ENCODE measurements around the gene CFAP74.

CFAP74 gene

GRCh38 chr1:1876335-1876930 is 127.2 kb downstream of the CFAP74 start:
- no peak for DNase-seq (ENCODE audit: low spot score)

DNA sequence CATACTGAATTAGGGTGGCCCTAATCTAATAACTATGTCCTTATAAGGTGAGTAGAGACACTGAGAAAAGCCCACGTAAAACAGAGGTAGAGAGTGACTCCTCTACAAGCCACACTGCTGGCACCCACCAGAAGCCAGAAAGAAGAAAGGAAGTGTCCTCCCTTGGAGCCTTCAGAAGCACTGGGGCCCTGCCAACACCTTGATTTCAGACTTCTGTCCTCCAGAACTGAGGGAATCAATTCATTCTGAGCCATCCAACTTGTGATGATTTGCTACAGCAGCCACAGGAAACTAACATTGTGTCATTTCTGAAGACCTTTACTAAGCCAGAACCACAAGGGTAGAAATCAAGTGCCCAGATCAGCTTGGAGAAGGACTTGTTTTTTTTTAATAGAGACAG is 127.7 kb downstream of the CFAP74 start:
- no peak for DNase-seq (ENCODE audit: low spot score)

DNA sequence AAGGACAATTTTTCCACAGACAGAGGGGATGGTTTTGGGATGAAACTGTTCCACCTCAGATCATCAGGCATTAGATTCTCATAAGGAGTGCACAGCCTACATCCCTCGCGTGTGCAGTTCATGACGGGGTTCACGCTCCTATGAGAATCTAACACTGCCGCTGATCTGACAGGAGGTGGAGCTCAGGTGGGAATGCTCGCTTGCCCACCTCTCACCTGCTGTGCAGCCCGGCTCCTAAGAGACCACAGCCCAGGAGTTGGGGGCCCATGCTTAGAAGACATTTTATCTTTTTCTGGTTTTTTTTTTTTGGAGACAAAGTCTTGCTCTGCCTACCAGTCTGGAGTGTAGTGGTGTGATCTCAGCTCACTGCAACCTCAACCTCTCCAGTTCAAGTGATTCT is 128.7 kb downstream of the CFAP74 start:
- no peak for DNase-seq (ENCODE audit: low spot score)

DNA sequence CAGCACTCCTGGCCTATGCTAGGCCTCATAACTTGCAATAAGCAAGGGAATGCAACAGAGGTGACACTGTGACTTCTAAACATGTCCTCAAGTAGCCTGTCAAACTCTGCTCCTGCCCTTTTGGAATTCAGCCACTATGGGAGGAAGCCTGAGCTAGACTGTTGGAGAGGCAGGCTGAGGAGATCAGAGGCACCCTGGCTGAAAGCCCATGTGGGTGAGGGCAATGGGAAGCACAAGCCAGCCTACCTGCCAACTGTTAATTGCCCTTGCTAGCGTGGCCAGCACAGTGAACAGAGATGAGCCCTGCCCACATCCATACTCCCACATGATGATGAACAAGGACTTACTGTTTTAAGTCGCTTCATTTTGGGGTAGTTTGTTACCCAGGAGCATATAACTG is 130.4 kb downstream of the CFAP74 start:
- no peak for DNase-seq (ENCODE audit: low spot score)

- DNase-seq (ENCODE audit: low spot score) = no peak
Observed at GRCh38 chr1:1872329-1872994, 131.1 kb downstream of the CFAP74 start.

Data from D341Med (cell line).